KMS-11 (cell line): ENCODE results near the gene CLEC2B.

ENCODE experiments used
- H2AFZ ChIP-seq: fragments of 200-600 bp; sonication (generic); 2 replicates; pipeline ENCODE4 v1.6.1; 2016; ENCODE audit warnings: antibody characterized with exemption, mixed run types, low read depth
- H3K27ac ChIP-seq: fragments of 200-600 bp; sonication (generic); 2 replicates; pipeline ENCODE4 v1.6.1; 2016; ENCODE audit warnings: mild to moderate bottlenecking, mixed run types
- H3K27me3 ChIP-seq: fragments of 200-600 bp; sonication (generic); 2 replicates; pipeline ENCODE4 v1.6.1; 2017; ENCODE audit warnings: mild to moderate bottlenecking, low read depth, mixed run types, moderate library complexity; ENCODE audit not compliant: insufficient read depth
- H3K36me3 ChIP-seq: fragments of 200-600 bp; sonication (generic); 2 replicates; pipeline ENCODE4 v1.6.1; 2017; ENCODE audit warnings: mild to moderate bottlenecking, mixed run types; ENCODE audit not compliant: insufficient read depth
- H3K4me1 ChIP-seq: fragments of 200-600 bp; sonication (generic); 2 replicates; pipeline ENCODE4 v1.6.1; 2016; ENCODE audit warnings: mild to moderate bottlenecking, low read depth, mixed run types; ENCODE audit not compliant: poor library complexity, severe bottlenecking
- H3K4me2 ChIP-seq: fragments of 200-600 bp; sonication (generic); 2 replicates; pipeline ENCODE4 v1.7.0; 2016; ENCODE audit warnings: mild to moderate bottlenecking, mixed run types
- H3K4me3 ChIP-seq: fragments of 200-600 bp; sonication (generic); IDR thresholded peaks from 2 replicates; pipeline ENCODE4 v1.6.1; 2017; ENCODE audit warnings: low read depth, low read length, mixed read lengths; ENCODE audit not compliant: insufficient read depth
- H3K79me2 ChIP-seq: fragments of 200-600 bp; sonication (generic); 2 replicates; pipeline ENCODE4 v1.6.1; 2016; ENCODE audit warnings: low read depth, mixed run types; ENCODE audit not compliant: insufficient read depth
- H3K9ac ChIP-seq: fragments of 200-600 bp; sonication (generic); 2 replicates; pipeline ENCODE4 v1.6.1; 2016; ENCODE audit warnings: mild to moderate bottlenecking, mixed run types
- H4K20me1 ChIP-seq: fragments of 200-600 bp; sonication (generic); 2 replicates; pipeline ENCODE4 v1.6.1; 2016; ENCODE audit warnings: mild to moderate bottlenecking, mixed run types; ENCODE audit not compliant: insufficient read depth
- CTCF ChIP-seq: fragments of 200-600 bp; sonication (generic); conservative IDR thresholded peaks from 2 replicates; pipeline ENCODE4 v1.6.1; 2017; ENCODE audit warnings: low read depth, mild to moderate bottlenecking, antibody characterized with exemption, low read length, moderate library complexity, mixed read lengths

CLEC2B gene

GRCh38 chr12:9900930-9901329, 31.8 kb upstream of the CLEC2B start:
- Histone ChIP-seq H3K4me1 (no peaks in the 10 kb centered on the region), H3K27ac (no peak overlapping the region), H3K79me2 (no peaks in the 10 kb centered on the region), H4K20me1 (no peaks in the 10 kb centered on the region), H3K4me3 (no peak overlapping the region), H3K36me3 (no peaks in the 10 kb centered on the region), H3K9ac (no peak overlapping the region), H3K27me3 (no peaks in the 10 kb centered on the region), H3K4me2 (no peak overlapping the region), H2AFZ (no peak overlapping the region)
- TF ChIP-seq CTCF, result no peak

GRCh38 chr12:9899209-9899608, 30.1 kb upstream of the CLEC2B start:
- H3K27ac ChIP-seq, result no peak overlapping the region
- no peaks in the 10 kb centered on the region for H3K27me3 ChIP-seq
- H3K4me3 ChIP-seq, result no peak overlapping the region
- no peak overlapping the region for H3K4me2 ChIP-seq
- H3K9ac ChIP-seq, result no peak overlapping the region
- H3K79me2 ChIP-seq, result no peaks in the 10 kb centered on the region
- no peaks in the 10 kb centered on the region for H3K4me1 ChIP-seq
- H2AFZ ChIP-seq, result no peak overlapping the region
- no peaks in the 10 kb centered on the region for H3K36me3 ChIP-seq
- H4K20me1 ChIP-seq, result no peaks in the 10 kb centered on the region
- no peak for TF ChIP-seq CTCF

- Histone ChIP-seq H4K20me1 (no peaks in the 10 kb centered on the region), H3K4me1 (no peaks in the 10 kb centered on the region), H3K4me3 (no peak overlapping the region), H3K36me3 (no peaks in the 10 kb centered on the region), H3K4me2 (no peak overlapping the region), H2AFZ (no peak overlapping the region), H3K27ac (no peak overlapping the region), H3K27me3 (no peaks in the 10 kb centered on the region), H3K79me2 (no peaks in the 10 kb centered on the region), H3K9ac (no peak overlapping the region)
- no peak for TF ChIP-seq CTCF
Measured at GRCh38 chr12:9897535-9897934, 28.4 kb upstream of the CLEC2B start.

- no peaks in the 10 kb centered on the region for H3K4me1 ChIP-seq
- H2AFZ ChIP-seq, result no peak overlapping the region
Measured at GRCh38 chr12:9895215-9895971, 26.2 kb upstream of the CLEC2B start.

More at GRCh38 chr12:9895215-9895971, 26.2 kb upstream of the CLEC2B start:
- TF ChIP-seq CTCF, result no peak
- Histone ChIP-seq H3K9ac (no peak overlapping the region), H3K4me3 (no peak overlapping the region), H3K27me3 (no peaks in the 10 kb centered on the region), H3K27ac (no peak overlapping the region), H3K36me3 (no peaks in the 10 kb centered on the region), H4K20me1 (no peaks in the 10 kb centered on the region), H3K79me2 (no peaks in the 10 kb centered on the region), H3K4me2 (no peak overlapping the region)
